ENCODE measurements around the gene ZFYVE21. TPM values are rescaled to one million over a fixed set of nuclear protein-coding genes. Genes with fewer than 3 reads are reported as not detected.

The ZFYVE21 gene
- total RNA-seq, 1 donor from 2014 or later = 61.3 TPM

- Histone ChIP-seq H3K27ac (peak overlapping the region; percentile 36), H3K9me3 (no peaks in the 10 kb centered on the region), H3K36me3 (peaks cover 66% of the 10 kb centered on the region), H3K4me1 (peaks cover 45% of the 10 kb centered on the region), H3K4me3 (no peak overlapping the region), H3K27me3 (no peaks in the 10 kb centered on the region)
- ATAC-seq (peak; percentile 88), DNase-seq (peak; percentile 89)
- TF ChIP-seq, protein P1, sequence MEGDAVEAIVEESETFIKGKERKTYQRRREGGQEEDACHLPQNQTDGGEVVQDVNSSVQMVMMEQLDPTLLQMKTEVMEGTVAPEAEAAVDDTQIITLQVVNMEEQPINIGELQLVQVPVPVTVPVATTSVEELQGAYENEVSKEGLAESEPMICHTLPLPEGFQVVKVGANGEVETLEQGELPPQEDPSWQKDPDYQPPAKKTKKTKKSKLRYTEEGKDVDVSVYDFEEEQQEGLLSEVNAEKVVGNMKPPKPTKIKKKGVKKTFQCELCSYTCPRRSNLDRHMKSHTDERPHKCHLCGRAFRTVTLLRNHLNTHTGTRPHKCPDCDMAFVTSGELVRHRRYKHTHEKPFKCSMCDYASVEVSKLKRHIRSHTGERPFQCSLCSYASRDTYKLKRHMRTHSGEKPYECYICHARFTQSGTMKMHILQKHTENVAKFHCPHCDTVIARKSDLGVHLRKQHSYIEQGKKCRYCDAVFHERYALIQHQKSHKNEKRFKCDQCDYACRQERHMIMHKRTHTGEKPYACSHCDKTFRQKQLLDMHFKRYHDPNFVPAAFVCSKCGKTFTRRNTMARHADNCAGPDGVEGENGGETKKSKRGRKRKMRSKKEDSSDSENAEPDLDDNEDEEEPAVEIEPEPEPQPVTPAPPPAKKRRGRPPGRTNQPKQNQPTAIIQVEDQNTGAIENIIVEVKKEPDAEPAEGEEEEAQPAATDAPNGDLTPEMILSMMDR (IDR thresholded peaks at IDR 0.05) = no peak
- intact Hi-C loops (cut with DNase I) = no loop called here
Observed at GRCh38 chr14:103693515-103693914, 22.1 kb upstream of the ZFYVE21 start.

- peak; percentile 47 for DNase-seq
- Histone ChIP-seq H3K36me3 (peaks cover 66% of the 10 kb centered on the region), H3K9me3 (no peaks in the 10 kb centered on the region), H3K27ac (no peak overlapping the region), H3K4me3 (no peak overlapping the region), H3K27me3 (no peaks in the 10 kb centered on the region), H3K4me1 (peaks cover 38% of the 10 kb centered on the region)
- ATAC-seq = no peak
- TF ChIP-seq, protein P1 (IDR thresholded peaks at IDR 0.05) = no peak
- intact Hi-C loops (cut with DNase I) = no loop called here
Observed at GRCh38 chr14:103694572-103695026, 21.0 kb upstream of the ZFYVE21 start.

DNA sequence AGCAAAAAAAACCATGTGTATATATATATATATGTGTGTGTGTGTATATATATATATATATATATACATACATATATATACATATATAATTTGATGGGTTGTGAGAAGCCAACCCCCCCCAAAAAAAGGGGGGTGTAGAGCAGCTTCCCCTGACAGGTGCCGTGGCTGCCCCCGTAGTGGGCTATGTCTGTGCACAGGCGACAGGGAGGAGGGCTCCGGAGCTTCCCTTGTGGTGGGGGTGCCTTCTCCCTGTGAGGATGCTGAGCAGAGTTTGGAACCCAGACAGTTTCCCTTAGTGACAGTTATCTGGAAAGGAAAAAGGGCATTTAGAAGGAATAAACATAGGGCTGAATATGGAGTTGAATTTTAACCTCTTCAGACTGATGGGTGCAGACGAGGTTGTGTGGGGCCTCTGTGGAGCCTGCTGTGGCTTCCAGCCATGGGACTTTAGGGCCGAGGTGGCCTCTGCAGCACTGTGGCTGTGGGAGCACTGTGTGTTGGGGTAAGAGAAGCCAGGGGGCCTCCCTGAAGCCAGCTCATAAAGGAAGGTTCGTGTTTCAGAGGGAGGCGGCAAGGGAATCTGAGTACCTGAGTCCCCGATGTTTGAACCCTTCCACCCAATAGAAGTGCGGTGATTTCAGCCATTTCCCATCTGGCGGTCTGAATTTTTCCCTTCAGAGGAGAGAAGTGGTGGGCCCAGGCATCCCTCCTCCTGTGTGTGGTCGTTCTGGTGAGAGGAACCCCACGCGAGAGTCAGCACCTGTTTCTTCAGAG, 20.1 kb upstream of the ZFYVE21 start:
- TF ChIP-seq, protein P1 (IDR thresholded peaks at IDR 0.05) = no peak
- Histone ChIP-seq H3K4me1 (peaks cover 34% of the 10 kb centered on the region), H3K36me3 (peaks cover 66% of the 10 kb centered on the region), H3K27me3 (no peaks in the 10 kb centered on the region), H3K9me3 (no peaks in the 10 kb centered on the region), H3K27ac (no peak overlapping the region), H3K4me3 (no peak overlapping the region)
- intact Hi-C loops (cut with DNase I) = no loop called here
- ATAC-seq = no peak
- peak; percentile 44 for DNase-seq

DNA sequence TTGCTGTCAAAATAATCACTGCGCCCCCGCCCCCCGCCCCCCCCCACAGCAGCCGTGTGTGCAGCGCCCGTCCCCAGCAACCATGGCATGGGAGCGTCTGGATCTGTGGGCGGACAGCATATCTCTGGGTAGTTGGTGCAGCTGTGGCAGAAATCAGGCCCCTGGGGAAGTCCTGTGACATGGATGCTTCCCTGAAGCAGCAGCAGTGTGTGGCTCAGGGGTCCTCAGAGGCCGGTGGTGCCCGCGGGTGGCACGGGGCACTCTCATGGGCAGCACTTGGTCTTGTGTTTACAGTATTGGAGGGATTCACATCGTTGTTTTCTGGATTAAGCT, 19.6 kb upstream of the ZFYVE21 start:
- Histone ChIP-seq H3K36me3 (peaks cover 69% of the 10 kb centered on the region), H3K27ac (peak overlapping the region; percentile 47), H3K27me3 (no peaks in the 10 kb centered on the region), H3K9me3 (no peaks in the 10 kb centered on the region), H3K4me1 (peaks cover 34% of the 10 kb centered on the region), H3K4me3 (no peak overlapping the region)
- TF ChIP-seq, protein P1 (IDR thresholded peaks at IDR 0.05) = no peak
- DNase-seq (no peak), ATAC-seq (no peak)
- intact Hi-C loops (cut with DNase I) = no loop called here

GRCh38 chr14:103696466-103697071, 19.0 kb upstream of the ZFYVE21 start:
- ATAC-seq (no peak), DNase-seq (peak; percentile 51)
- intact Hi-C loops (cut with DNase I) = no loop called here
- TF ChIP-seq, protein P1 (IDR thresholded peaks at IDR 0.05) = no peak
- H3K27ac ChIP-seq = peak overlapping the region; percentile 47
- peaks cover 34% of the 10 kb centered on the region for H3K4me1 ChIP-seq
- no peaks in the 10 kb centered on the region for H3K27me3 ChIP-seq
- peaks cover 75% of the 10 kb centered on the region for H3K36me3 ChIP-seq
- H3K4me3 ChIP-seq = no peak overlapping the region
- H3K9me3 ChIP-seq = no peaks in the 10 kb centered on the region

Data from upper lobe of right lung (tissue), 1 donor.